Epithelial cell of prostate (primary cell): ENCODE data around the gene POTEG.
"Not testable (repeated sequence)": the region's sequence is repeated elsewhere in the genome, so short reads cannot be mapped to it uniquely, and the experiment has no call there.

Experiments
- DNase-seq: peaks from one replicate; pipeline ENCODE4 v3.0.0-alpha.2; 2011; ENCODE audit warnings: low read depth, low spot score
- H3K27ac ChIP-seq: fragments of 450-650 bp; 2 replicates; pipeline ENCODE4 v1.5.1; 2017; ENCODE audit warnings: mild to moderate bottlenecking

The POTEG gene

DNA sequence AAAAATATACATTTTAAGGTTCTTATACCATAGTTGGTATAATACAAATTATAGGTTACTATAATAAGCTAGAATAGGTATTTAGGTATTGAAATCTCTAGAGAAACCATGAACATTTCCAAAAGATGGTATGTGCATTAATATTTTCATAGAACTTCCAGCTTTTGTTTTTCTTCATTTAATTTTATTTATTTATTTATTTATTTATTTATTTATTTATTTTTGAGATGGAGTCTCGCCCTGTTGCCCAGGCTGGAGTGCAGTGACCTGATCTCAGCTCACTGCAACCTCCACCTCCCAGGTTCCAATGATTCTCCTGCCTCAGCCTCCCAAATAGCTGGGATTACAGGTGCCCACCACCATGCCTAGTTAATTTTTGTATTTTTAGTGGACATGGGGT is 54.0 kb downstream of the POTEG start:
- H3K27ac ChIP-seq, DNase-seq: not testable (repeated sequence)

DNA sequence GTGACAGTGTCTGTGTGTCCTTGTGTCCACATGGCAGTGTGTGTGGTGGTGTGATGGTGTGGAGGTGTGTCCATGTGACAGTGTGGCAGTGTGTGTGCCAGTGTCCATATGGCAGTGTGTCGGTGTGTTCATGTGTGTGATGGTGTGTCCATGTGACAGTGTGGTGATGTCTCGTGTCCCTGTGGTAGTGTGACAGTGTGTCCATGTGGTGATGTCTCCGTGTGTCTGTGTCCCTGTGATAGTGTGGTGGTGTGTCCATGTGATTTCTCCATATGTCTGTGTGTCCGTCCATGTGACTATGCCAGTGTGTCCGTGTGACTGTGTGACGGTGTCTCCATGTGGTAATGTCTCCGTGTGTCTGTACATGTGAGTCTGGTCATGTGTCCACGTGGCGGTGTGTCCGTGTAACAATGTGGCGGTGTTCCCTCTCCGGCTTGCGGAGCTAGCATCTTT is 59.7 kb downstream of the POTEG start:
- DNase-seq, H3K27ac ChIP-seq: not testable (repeated sequence)

DNA sequence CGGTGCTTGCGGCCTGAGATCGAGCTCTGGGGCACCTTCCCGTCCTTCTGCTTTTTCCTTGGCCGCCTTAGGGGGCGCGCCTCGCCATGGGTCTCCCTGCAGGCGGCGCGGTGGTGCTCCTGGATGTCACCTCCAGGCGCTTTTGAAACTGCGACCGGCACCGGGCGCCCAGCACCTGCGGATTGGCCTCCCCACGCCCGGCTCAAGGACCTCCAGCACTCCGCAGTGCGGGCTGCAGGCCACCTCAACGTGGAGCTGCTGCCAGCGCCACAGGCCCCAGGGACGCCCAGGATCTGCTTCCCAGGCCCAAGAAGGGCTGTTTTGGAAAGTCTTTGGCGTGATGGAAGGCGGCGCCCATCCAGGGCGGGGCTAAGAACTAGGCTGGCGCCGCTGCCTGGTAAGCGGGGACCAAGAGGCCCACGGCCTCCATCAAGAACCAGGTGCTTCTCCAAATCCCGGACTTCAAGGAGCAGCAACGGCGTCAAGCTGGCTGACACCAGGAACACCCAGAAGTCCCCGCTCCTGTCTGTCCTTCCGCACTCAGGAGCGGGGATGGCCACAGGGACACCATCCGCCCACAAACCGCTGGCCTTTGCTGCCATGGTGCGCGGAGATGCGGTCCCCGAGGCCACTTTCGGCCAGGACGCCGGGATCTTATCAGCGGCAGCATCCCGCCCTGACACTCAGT is 61.2 kb downstream of the POTEG start:
- H3K27ac ChIP-seq, DNase-seq: not testable (repeated sequence)

DNA sequence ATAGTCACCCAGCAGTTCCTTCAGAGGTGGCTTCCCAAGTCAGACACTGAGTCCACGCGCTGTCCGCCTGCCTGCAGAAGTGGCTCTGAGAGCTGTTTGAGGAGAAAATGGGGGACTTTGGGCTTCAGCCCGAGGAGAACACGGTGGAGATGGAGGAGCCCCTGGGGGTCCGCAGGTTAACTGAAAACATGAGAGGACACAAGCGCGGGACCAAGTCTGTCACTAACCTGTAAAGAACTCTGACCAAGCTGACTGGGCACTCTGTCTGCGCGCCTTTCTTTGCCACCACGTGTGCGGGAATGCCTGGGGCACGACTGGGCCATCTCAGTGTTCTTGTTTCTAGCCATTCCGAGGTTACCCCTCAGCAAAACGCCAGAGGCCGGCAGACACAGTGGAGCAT is 62.4 kb downstream of the POTEG start:
- not testable (repeated sequence) for H3K27ac ChIP-seq, DNase-seq

DNA sequence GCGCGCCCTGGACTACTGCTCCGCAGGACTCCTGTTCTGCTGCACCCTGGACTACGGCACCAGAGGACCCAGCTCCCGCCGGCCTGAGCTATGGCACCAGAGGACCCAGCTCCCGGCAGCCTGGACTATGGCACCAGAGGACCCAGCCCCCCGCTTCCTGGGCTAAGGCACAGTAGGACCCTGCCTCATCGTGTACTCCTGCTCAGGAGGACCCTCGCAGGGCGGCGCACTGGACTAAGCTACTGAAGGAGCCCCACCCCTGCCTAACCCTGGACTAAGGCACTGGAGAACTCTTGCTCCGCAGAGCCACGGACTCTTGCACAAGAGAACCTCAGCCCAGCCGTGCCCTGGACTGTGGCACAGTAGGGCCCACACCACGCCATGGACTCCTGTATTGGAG is 71.3 kb downstream of the POTEG start:
- not testable (repeated sequence) for DNase-seq, H3K27ac ChIP-seq

DNA sequence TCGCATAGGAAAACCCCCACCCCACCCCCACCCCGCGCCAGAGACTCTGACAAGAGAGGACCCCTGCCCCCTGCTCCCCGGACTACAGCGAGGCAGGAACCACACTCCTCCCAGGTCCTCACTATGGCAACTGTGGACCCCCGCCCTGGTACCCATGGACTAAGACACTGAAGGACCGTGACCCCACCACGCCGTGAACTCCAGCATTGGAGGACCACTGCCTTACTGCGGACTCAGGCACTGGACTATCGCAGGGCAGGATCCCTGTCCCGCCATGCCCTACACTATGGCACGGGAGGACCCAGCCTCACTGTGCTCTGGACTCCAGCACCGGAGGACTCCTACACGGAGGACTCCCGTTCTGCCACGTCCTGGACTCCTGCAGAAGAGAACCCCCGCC is 71.8 kb downstream of the POTEG start:
- not testable (repeated sequence) for H3K27ac ChIP-seq, DNase-seq

DNA sequence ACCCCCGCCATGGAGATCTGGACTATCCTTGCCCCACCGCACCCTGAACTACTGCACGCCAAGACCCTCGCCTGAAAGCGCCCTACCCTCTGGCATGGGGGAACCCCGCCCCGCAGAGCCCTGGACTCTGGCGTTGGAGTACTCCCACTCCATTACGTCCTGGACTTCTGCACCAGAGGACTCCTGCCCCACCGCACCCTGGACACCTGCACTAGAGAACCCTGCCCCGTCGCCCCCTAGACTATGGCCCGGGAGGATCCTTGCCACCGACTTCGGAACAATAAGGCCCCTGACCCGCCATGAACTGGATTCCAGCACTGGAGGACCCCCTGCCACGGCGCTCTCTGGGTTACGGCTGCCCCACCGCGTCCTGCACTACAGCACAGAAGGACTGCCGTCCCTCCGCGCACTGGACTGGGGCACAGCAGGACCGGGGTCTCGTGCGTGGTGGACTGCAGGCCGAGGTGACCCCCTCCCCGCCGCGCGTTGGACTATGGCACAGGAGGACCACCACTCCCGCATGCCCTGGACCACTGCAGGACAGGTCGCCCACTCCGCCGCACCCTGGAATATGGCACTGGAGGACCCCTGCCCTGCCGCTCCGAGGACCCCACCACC is 72.4 kb downstream of the POTEG start:
- not testable (repeated sequence) for DNase-seq, H3K27ac ChIP-seq

DNA sequence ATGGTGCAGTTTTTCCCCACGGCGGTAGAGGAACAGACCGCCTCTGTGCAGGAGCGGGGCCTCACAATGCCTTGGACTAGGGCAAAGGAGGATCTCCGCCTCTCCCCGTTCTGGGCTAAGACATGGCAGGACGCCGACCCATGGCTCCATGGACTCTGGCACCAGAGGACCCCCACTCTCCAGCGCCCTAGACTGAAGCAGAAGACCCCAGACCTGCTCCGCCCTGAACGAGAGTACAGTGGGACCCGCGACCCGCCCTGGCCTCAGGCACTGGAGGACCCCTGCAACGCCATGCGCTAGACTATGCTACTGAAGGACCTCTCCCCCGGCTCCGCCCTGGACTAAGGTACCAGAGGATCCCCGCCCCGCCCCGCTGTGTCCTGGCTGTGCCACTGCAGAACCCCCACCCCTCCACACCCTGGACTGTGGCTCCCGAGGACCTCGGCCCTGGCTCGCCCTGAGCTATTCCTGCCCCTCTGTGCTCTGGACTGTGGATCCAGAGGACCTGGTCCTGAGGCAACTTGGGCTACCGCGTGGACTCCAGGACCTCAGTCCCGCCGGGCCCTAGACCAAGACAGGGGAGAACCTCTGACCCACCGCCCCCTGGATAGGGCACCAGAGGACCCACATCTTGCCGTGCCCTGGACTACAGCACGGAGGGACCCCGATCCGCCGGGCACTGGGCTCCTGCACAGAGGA is 73.1 kb downstream of the POTEG start:
- not testable (repeated sequence) for DNase-seq, H3K27ac ChIP-seq
